ENCODE data around the gene EIF4A2. TPM values are rescaled to one million over a fixed set of nuclear protein-coding genes. Genes with fewer than 3 reads are reported as not detected.

EIF4A2 gene
- total RNA-seq, 1 experiment from 2014 or later = 219 TPM

- Histone ChIP-seq H3K36me3 (ENCODE audit: control insufficient read depth, insufficient read depth, low read length) (no peaks in the 10 kb centered on the region), H3K27me3 (ENCODE audit: control insufficient read depth, insufficient read depth, low read length) (no peaks in the 10 kb centered on the region), H3K9me3 (ENCODE audit: control insufficient read depth, insufficient read depth, low read depth, low read length) (no peaks in the 10 kb centered on the region), H3K4me3 (ENCODE audit: low read depth in 2 of 2, low read length in 2 of 2) (no peak overlapping the region), H3K27ac (ENCODE audit: low read length) (no peak overlapping the region), H3K4me1 (ENCODE audit: control insufficient read depth, insufficient read depth, low read length) (peaks cover 3% of the 10 kb centered on the region; the same call in 1 of the 2 replicates)
- ChIA-PET CTCF (no interaction called here), POLR2A (interaction anchor here (0.7 kb wide), 1 partner anchor 30 kb away, joined by 5 read pairs; no protein-coding TSS in a partner anchor)
- no peak for TF ChIP-seq CTCF (IDR thresholded peaks at IDR 0.05)
- no peak for TF ChIP-seq POLR2AphosphoS5 (IDR thresholded peaks at IDR 0.05; ENCODE audit: low read depth, low read length)
- TF ChIP-seq TCF7L2 (IDR thresholded peaks at IDR 0.05; ENCODE audit: low read depth, low read length) = no peak
- TF ChIP-seq SIN3A (IDR thresholded peaks at IDR 0.05; ENCODE audit: borderline replicate concordance, insufficient read depth, low read depth, low read length) = no peak
- no peak for TF ChIP-seq REST (IDR thresholded peaks at IDR 0.05; ENCODE audit: insufficient read depth in 1 of 2, low read depth in 2 of 2, low read length in 1 of 2)
- BruUV-seq (replicated peaks) = no TSS peak
- in situ Hi-C loops (cut with HindIII; ENCODE audit: low pct_unique_long_range_greater_than_20kb, low sequenced_read_pairs) (no loop called here), intact Hi-C loops (cut with micrococcal nuclease; ENCODE audit: unreplicated experiment) (no loop called here)
- DNase-seq (ENCODE audit: low read depth, low spot score) (no peak), ATAC-seq (no peak)
Observed at GRCh38 chr3:186750316-186750715, 33.1 kb upstream of the EIF4A2 start.

- no peak overlapping the region for H3K4me3 ChIP-seq (ENCODE audit: low read depth in 2 of 2, low read length in 2 of 2)
- intact Hi-C loops (cut with micrococcal nuclease; ENCODE audit: unreplicated experiment) = no loop called here
- no peaks in the 10 kb centered on the region for H3K9me3 ChIP-seq (ENCODE audit: control insufficient read depth, insufficient read depth, low read depth, low read length)
- no TSS peak for BruUV-seq (replicated peaks)
- ATAC-seq (no peak), DNase-seq (ENCODE audit: low read depth, low spot score) (no peak)
- CTCF ChIA-PET = no interaction called here
- no peaks in the 10 kb centered on the region for H3K27me3 ChIP-seq (ENCODE audit: control insufficient read depth, insufficient read depth, low read length)
- no peak overlapping the region for H3K27ac ChIP-seq (ENCODE audit: low read length)
- no peaks in the 10 kb centered on the region for H3K36me3 ChIP-seq (ENCODE audit: control insufficient read depth, insufficient read depth, low read length)
- no peak for TF ChIP-seq POLR2AphosphoS5 (IDR thresholded peaks at IDR 0.05; ENCODE audit: low read depth, low read length)
- in situ Hi-C loops (cut with HindIII; ENCODE audit: low pct_unique_long_range_greater_than_20kb, low sequenced_read_pairs) = no loop called here
- POLR2A ChIA-PET = no interaction called here
- peaks cover 3% of the 10 kb centered on the region; the same call in 1 of the 2 replicates for H3K4me1 ChIP-seq (ENCODE audit: control insufficient read depth, insufficient read depth, low read length)
Observed at GRCh38 chr3:186751480-186751879, 31.9 kb upstream of the EIF4A2 start.

- Histone ChIP-seq H3K4me1 (ENCODE audit: control insufficient read depth, insufficient read depth, low read length) (peaks cover 3% of the 10 kb centered on the region; the same call in 1 of the 2 replicates), H3K4me3 (ENCODE audit: low read depth in 2 of 2, low read length in 2 of 2) (no peak overlapping the region), H3K27ac (ENCODE audit: low read length) (no peak overlapping the region), H3K9me3 (ENCODE audit: control insufficient read depth, insufficient read depth, low read depth, low read length) (no peaks in the 10 kb centered on the region), H3K27me3 (ENCODE audit: control insufficient read depth, insufficient read depth, low read length) (no peaks in the 10 kb centered on the region), H3K36me3 (ENCODE audit: control insufficient read depth, insufficient read depth, low read length) (no peaks in the 10 kb centered on the region)
- POLR2A ChIA-PET = interaction anchor here (0.6 kb wide), 1 partner anchor 143 kb away, joined by 3 read pairs; no protein-coding TSS in a partner anchor
- intact Hi-C loops (cut with micrococcal nuclease; ENCODE audit: unreplicated experiment) (no loop called here), in situ Hi-C loops (cut with HindIII; ENCODE audit: low pct_unique_long_range_greater_than_20kb, low sequenced_read_pairs) (no loop called here)
- CTCF ChIA-PET = interaction anchor here (0.6 kb wide), 1 partner anchor 140 kb away, joined by 6 read pairs; no protein-coding TSS in a partner anchor
- no TSS peak for BruUV-seq (replicated peaks)
- DNase-seq (ENCODE audit: low read depth, low spot score) = peak; percentile 18
- TF ChIP-seq CTCF (IDR thresholded peaks at IDR 0.05) (no peak), REST (IDR thresholded peaks at IDR 0.05; ENCODE audit: insufficient read depth in 1 of 2, low read depth in 2 of 2, low read length in 1 of 2) (no peak), TCF7L2 (IDR thresholded peaks at IDR 0.05; ENCODE audit: low read depth, low read length) (no peak), POLR2AphosphoS5 (IDR thresholded peaks at IDR 0.05; ENCODE audit: low read depth, low read length) (no peak), SIN3A (IDR thresholded peaks at IDR 0.05; ENCODE audit: borderline replicate concordance, insufficient read depth, low read depth, low read length) (no peak)
- no peak for ATAC-seq
Observed at GRCh38 chr3:186754006-186754405, 29.4 kb upstream of the EIF4A2 start.

Measured in Panc1 (cell line).